Measurements from ENCODE around the gene RAB35.

The RAB35 gene

DNA sequence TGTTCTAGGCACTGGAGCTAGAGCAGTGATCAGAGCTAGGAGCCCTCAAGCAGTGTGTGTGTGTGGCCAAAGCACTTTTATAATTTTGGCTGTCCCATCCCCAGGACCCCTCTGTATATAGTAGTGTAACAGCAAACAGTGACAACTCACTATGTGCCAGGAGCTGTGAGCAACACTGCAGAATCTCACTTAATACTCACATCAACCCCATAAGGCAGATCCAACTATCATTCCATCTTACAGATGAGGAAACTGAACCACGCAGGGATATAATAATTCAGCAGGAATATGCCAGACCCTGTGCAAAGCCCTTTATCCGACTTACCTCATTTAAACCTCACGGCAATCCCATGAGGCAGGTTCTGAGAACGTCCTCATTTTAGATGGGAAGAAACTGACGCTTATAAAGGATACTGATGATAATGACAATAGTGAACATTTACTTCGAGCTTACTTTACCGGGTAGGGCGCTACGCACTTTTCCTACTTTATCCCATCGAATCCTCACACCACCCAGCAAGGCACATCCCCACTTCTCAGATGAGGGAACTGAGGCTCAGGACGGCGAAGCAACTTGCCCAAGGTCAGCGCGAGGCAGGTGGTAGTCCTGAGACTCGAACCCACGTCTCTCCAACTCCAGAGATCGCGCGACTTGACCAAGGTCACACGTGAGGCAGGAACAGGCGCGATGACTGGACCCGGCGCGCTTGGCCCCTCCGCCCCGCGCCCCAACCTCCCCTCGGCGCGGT is 687 bp downstream of the RAB35 start:
- Histone ChIP-seq H3K4me1 (peaks cover 5% of the 10 kb centered on the region; the same call in 1 of the 2 replicates), H3K4me3 (ENCODE audit: low read depth, low read length) (peak overlapping the region; percentile 91), H3K9me3 (no peaks in the 10 kb centered on the region), H3K36me3 (peaks cover 15% of the 10 kb centered on the region), H3K27me3 (no peaks in the 10 kb centered on the region)
- TF ChIP-seq, protein P1, sequence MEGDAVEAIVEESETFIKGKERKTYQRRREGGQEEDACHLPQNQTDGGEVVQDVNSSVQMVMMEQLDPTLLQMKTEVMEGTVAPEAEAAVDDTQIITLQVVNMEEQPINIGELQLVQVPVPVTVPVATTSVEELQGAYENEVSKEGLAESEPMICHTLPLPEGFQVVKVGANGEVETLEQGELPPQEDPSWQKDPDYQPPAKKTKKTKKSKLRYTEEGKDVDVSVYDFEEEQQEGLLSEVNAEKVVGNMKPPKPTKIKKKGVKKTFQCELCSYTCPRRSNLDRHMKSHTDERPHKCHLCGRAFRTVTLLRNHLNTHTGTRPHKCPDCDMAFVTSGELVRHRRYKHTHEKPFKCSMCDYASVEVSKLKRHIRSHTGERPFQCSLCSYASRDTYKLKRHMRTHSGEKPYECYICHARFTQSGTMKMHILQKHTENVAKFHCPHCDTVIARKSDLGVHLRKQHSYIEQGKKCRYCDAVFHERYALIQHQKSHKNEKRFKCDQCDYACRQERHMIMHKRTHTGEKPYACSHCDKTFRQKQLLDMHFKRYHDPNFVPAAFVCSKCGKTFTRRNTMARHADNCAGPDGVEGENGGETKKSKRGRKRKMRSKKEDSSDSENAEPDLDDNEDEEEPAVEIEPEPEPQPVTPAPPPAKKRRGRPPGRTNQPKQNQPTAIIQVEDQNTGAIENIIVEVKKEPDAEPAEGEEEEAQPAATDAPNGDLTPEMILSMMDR (IDR thresholded peaks at IDR 0.05; ENCODE audit: low read depth, low read length): no peak
- peak; percentile 53 for DNase-seq

DNA sequence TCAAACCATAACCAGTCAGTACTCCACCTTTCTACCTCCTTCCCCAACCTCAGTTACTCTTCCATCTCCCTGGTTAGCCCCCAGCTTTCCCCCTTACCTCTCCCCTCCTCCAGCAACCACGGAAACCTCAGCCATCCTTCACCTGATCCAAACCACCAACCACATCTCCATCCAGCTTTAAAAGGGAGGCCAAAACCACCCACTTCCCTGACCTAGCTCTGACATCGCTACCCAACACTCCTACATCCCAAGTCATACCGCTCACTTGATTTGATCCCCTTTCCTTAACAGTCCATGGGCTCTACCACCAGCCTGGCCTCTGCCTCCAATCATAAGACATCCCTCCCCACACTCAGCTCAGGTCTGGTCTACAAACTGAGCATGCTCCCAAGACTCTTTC is 1.5 kb downstream of the RAB35 start:
- Histone ChIP-seq H3K4me1 (peaks cover 5% of the 10 kb centered on the region; the same call in 1 of the 2 replicates), H3K4me3 (ENCODE audit: low read depth, low read length) (peak overlapping the region; percentile 7; the same call in 1 of the 2 replicates), H3K9me3 (no peaks in the 10 kb centered on the region), H3K36me3 (peaks cover 15% of the 10 kb centered on the region), H3K27me3 (no peaks in the 10 kb centered on the region)
- TF ChIP-seq, protein P1 (IDR thresholded peaks at IDR 0.05; ENCODE audit: low read depth, low read length): no peak
- DNase-seq: no peak

DNA sequence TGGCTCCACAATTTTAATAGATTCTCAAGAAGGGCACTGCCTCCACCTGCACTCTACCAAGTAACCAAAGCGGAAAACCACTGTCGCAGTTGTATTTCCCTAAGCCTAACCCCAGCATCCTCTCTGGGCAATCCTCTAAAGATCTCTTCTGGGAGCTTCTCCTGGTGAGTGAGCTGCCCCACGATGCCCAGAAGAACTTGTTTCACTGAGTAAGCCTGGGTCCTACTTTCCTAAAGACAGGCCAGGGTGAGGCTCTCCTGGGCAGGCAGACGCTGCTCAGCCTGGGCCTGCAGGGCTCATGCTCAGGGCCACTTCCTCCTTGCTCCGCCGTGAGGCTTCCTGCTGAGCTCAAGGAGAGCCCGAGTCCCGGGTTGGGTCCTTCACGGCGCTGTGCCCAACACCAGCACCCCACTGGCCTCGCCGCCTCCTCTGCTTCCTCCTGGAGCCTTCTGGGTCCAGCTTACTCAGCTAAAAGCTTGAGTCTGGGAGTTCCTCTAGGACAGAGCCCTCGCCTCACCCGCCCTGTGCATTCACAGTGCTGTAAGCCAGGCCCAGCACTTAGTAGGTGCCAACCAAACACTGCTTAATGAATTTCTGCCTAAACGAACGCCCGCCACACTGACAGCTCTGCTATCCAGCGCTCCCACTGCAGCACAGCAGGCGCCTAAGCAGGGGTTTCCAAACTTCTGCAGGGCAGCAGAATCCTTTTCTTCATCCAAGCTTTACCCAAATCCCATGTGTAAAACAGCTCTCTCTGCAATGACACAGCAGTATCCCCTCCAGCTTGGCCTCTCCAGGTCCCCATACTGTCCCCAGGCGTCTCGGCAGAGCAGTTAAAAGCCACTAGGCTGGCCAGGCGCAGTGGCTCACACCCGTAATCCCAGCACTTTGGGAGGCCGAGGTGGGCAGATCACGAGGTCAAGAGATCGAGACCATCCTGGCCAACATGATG is 5.7 kb downstream of the RAB35 start:
- no peaks in the 10 kb centered on the region for H3K9me3 ChIP-seq

GRCh38 chr12:120109570-120110267 is 6.8 kb downstream of the RAB35 start:
- no peak for DNase-seq
- peaks cover 28% of the 10 kb centered on the region for H3K36me3 ChIP-seq
- no peaks in the 10 kb centered on the region for H3K4me1 ChIP-seq
- H3K27me3 ChIP-seq: no peaks in the 10 kb centered on the region
- H3K9me3 ChIP-seq: no peaks in the 10 kb centered on the region
- TF ChIP-seq, protein P1 (IDR thresholded peaks at IDR 0.05; ENCODE audit: low read depth, low read length): no peak
- H3K4me3 ChIP-seq (ENCODE audit: low read depth, low read length): no peak overlapping the region

More for the DNA sequence above, 5.7 kb downstream of the RAB35 start:
- no peak for DNase-seq
- Histone ChIP-seq H3K27me3 (no peaks in the 10 kb centered on the region), H3K36me3 (peaks cover 33% of the 10 kb centered on the region), H3K4me3 (ENCODE audit: low read depth, low read length) (no peak overlapping the region), H3K4me1 (peaks cover 5% of the 10 kb centered on the region; the same call in 1 of the 2 replicates)
- TF ChIP-seq, protein P1 (IDR thresholded peaks at IDR 0.05; ENCODE audit: low read depth, low read length): no peak

- DNase-seq: no peak
- Histone ChIP-seq H3K9me3 (no peaks in the 10 kb centered on the region), H3K4me3 (ENCODE audit: low read depth, low read length) (no peak overlapping the region), H3K36me3 (peaks cover 34% of the 10 kb centered on the region), H3K4me1 (peaks cover 11% of the 10 kb centered on the region), H3K27me3 (no peaks in the 10 kb centered on the region)
- TF ChIP-seq, protein P1 (IDR thresholded peaks at IDR 0.05; ENCODE audit: low read depth, low read length): no peak
Observed at GRCh38 chr12:120106151-120106550, 10.4 kb downstream of the RAB35 start.

Data from BE2C (cell line).